Activated naive CD4-positive, alpha-beta T cell treated with anti-CD3 and anti-CD28 coated beads, Interleukin-2, amount 50 U/mL, for 24 hours (primary cell): Measurements from ENCODE around the gene MAML3.

ENCODE experiments used
- H3K27ac Mint-ChIP-seq: one replicate; pipeline ENCODE4 v1.8.0; 2021; ENCODE audit warnings: mild to moderate bottlenecking, mixed read lengths
- H3K27me3 Mint-ChIP-seq: one replicate; pipeline ENCODE4 v1.8.0; 2021; ENCODE audit warnings: mixed read lengths
- H3K36me3 Mint-ChIP-seq: one replicate; pipeline ENCODE4 v1.8.0; 2021; ENCODE audit warnings: mixed read lengths
- H3K4me1 Mint-ChIP-seq: one replicate; pipeline ENCODE4 v1.8.0; 2021; ENCODE audit warnings: mixed read lengths
- H3K4me3 Mint-ChIP-seq: one replicate; pipeline ENCODE4 v1.8.0; 2021; ENCODE audit warnings: mild to moderate bottlenecking, mixed read lengths
- H3K9me3 Mint-ChIP-seq: one replicate; pipeline ENCODE4 v1.8.0; 2021; ENCODE audit warnings: mixed read lengths

Gene MAML3

GRCh38 chr4:139743027-139743426, 411.0 kb downstream of the MAML3 start:
- Mint-ChIP-seq H3K9me3 (no peaks in the 10 kb centered on the region), H3K36me3 (no peaks in the 10 kb centered on the region), H3K4me3 (no peak overlapping the region), H3K27ac (no peak overlapping the region), H3K4me1 (no peaks in the 10 kb centered on the region), H3K27me3 (peaks cover 1% of the 10 kb centered on the region)

- Mint-ChIP-seq H3K36me3 (no peaks in the 10 kb centered on the region), H3K4me3 (no peak overlapping the region), H3K27me3 (peaks cover 18% of the 10 kb centered on the region), H3K4me1 (peaks cover 5% of the 10 kb centered on the region), H3K27ac (no peak overlapping the region), H3K9me3 (no peaks in the 10 kb centered on the region)
Measured at GRCh38 chr4:139740531-139741041, 413.4 kb downstream of the MAML3 start.

DNA sequence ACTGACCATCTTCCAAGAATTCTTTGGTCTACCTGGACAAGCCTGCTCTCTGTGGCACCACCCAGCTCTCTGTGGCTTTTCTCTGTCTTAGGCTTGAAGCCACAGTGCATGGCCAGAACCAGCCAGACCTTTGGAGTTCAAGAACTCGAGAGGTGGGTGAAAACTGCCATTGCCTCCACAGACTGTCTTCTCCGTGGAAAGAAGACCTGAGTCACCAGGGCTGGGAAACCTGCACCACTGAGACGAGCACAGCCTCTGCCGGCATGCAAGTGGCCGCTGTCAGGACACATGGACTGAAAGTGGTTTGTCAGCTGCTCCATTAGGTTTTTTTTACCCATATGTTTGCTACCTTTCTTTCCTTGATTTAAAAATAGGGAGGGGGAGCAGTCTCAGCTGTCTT, 413.9 kb downstream of the MAML3 start:
- Mint-ChIP-seq H3K9me3 (no peaks in the 10 kb centered on the region), H3K4me3 (no peak overlapping the region), H3K4me1 (peaks cover 5% of the 10 kb centered on the region), H3K27me3 (peaks cover 18% of the 10 kb centered on the region), H3K27ac (no peak overlapping the region), H3K36me3 (no peaks in the 10 kb centered on the region)

GRCh38 chr4:139738846-139739613, 415.0 kb downstream of the MAML3 start:
- Mint-ChIP-seq H3K4me3 (no peak overlapping the region), H3K36me3 (no peaks in the 10 kb centered on the region), H3K4me1 (peaks cover 12% of the 10 kb centered on the region), H3K27me3 (peaks cover 22% of the 10 kb centered on the region), H3K27ac (no peak overlapping the region), H3K9me3 (no peaks in the 10 kb centered on the region)

GRCh38 chr4:139736661-139737060, 417.3 kb downstream of the MAML3 start:
- no peaks in the 10 kb centered on the region for H3K9me3 Mint-ChIP-seq
- no peaks in the 10 kb centered on the region for H3K36me3 Mint-ChIP-seq
- H3K27ac Mint-ChIP-seq, result no peak overlapping the region
- peaks cover 12% of the 10 kb centered on the region for H3K4me1 Mint-ChIP-seq
- H3K27me3 Mint-ChIP-seq, result peaks cover 25% of the 10 kb centered on the region
- H3K4me3 Mint-ChIP-seq, result no peak overlapping the region

GRCh38 chr4:139736274-139736660, 417.7 kb downstream of the MAML3 start:
- Mint-ChIP-seq H3K27me3 (peaks cover 25% of the 10 kb centered on the region), H3K27ac (no peak overlapping the region), H3K4me3 (peak overlapping the region; percentile 5), H3K36me3 (no peaks in the 10 kb centered on the region), H3K9me3 (no peaks in the 10 kb centered on the region), H3K4me1 (peaks cover 12% of the 10 kb centered on the region)

- H3K4me1 Mint-ChIP-seq, result peaks cover 12% of the 10 kb centered on the region
- H3K27me3 Mint-ChIP-seq, result peaks cover 25% of the 10 kb centered on the region
- H3K36me3 Mint-ChIP-seq, result no peaks in the 10 kb centered on the region
- H3K27ac Mint-ChIP-seq, result no peak overlapping the region
- H3K9me3 Mint-ChIP-seq, result no peaks in the 10 kb centered on the region
- peak overlapping the region; percentile 83 for H3K4me3 Mint-ChIP-seq
Measured at GRCh38 chr4:139735381-139736273, 418.4 kb downstream of the MAML3 start.

DNA sequence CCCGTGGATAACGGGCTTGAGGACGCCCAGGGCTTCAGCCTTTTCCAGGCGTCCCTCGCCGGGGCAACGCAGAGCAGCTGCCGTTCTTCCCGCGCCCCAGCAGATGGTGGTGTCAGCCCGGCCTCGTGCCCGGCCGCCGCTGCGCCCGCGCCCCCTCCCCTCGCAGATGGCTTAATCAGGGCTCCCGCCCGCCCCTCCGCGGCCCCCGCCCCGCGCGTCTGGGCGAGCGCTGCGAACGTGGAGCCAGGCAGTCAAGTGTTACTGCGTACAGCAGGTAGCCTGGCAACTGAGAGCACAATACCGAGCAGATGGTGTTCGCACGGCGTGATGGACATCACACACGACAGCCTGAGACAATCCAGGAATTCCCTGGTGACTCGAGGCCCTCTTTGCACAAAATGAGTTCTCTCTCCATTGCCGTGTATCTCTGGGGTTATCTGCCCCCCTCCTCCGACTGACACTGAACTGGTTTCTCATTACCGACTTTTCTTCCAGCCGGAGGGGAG, 419.1 kb downstream of the MAML3 start:
- peaks cover 25% of the 10 kb centered on the region for H3K27me3 Mint-ChIP-seq
- H3K36me3 Mint-ChIP-seq, result no peaks in the 10 kb centered on the region
- peaks cover 12% of the 10 kb centered on the region for H3K4me1 Mint-ChIP-seq
- H3K9me3 Mint-ChIP-seq, result no peaks in the 10 kb centered on the region
- no peak overlapping the region for H3K27ac Mint-ChIP-seq
- peak overlapping the region; percentile 83 for H3K4me3 Mint-ChIP-seq

DNA sequence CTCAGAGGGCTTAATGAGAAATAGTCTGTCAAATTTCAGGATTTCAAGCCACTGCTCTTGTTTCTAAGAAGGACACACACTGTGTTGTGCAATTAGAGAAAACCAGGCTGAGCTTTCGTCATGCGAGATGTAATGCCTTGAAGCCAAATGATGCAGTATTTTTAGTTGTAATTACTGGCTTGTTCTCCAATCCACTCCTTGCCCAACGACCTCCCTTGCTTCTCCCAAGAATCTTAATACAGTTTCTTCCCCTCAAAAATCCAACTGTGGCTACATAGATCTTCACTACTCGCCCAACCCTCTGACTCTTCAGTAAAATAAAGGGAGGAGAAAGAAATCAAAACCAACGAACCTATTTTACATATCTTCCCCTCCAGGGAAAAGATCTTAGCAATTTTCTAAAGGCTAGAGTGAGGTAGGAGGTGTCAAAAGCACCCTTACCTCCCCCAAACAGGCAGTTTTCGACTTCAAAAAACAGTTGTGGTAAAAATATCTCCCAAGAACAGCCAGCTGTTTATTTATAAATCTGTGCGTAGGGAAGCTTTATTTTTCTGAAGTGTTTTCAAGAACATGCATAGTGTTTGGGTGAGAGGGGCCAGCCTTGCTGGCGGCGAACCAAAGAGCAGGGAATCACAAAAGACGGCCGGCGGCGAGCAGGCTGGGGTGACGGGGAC, 419.6 kb downstream of the MAML3 start:
- Mint-ChIP-seq H3K4me1 (peaks cover 12% of the 10 kb centered on the region), H3K27ac (no peak overlapping the region)

GRCh38 chr4:139732991-139733570, 420.9 kb downstream of the MAML3 start:
- peaks cover 24% of the 10 kb centered on the region for H3K27me3 Mint-ChIP-seq

More for the DNA sequence above, 419.6 kb downstream of the MAML3 start:
- H3K27me3 Mint-ChIP-seq, result peaks cover 25% of the 10 kb centered on the region
- no peaks in the 10 kb centered on the region for H3K9me3 Mint-ChIP-seq
- no peaks in the 10 kb centered on the region for H3K36me3 Mint-ChIP-seq
- H3K4me3 Mint-ChIP-seq, result peak overlapping the region; percentile 83

GRCh38 chr4:139728840-139729239, 425.1 kb downstream of the MAML3 start:
- no peak overlapping the region for H3K4me3 Mint-ChIP-seq
- H3K27ac Mint-ChIP-seq, result no peak overlapping the region
- H3K27me3 Mint-ChIP-seq, result peaks cover 1% of the 10 kb centered on the region
- no peaks in the 10 kb centered on the region for H3K36me3 Mint-ChIP-seq
- no peaks in the 10 kb centered on the region for H3K4me1 Mint-ChIP-seq
- no peaks in the 10 kb centered on the region for H3K9me3 Mint-ChIP-seq

More at GRCh38 chr4:139732991-139733570, 420.9 kb downstream of the MAML3 start:
- no peaks in the 10 kb centered on the region for H3K36me3 Mint-ChIP-seq
- no peaks in the 10 kb centered on the region for H3K9me3 Mint-ChIP-seq
- H3K4me1 Mint-ChIP-seq, result peaks cover 12% of the 10 kb centered on the region
- H3K4me3 Mint-ChIP-seq, result no peak overlapping the region
- no peak overlapping the region for H3K27ac Mint-ChIP-seq

DNA sequence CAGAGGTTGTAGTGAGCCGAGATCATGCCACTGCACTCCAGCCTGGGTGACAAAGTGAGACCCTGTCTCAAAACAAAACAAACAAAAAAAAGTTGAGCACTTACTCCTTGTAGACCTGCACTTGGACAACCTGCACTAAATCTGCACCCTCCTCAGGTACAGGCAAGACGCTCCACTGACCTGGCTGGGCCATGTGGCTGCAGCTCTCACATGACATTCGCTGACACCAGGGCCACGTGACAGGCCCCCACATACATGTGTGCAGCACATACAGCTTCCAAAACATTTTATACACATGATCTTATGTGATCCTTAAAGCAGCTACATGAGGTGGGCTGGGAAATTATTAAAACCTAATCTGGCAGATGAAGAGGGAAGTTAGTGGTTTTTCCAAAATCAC, 425.8 kb downstream of the MAML3 start:
- no peaks in the 10 kb centered on the region for H3K9me3 Mint-ChIP-seq
- H3K27ac Mint-ChIP-seq, result no peak overlapping the region
- H3K4me3 Mint-ChIP-seq, result no peak overlapping the region
- no peaks in the 10 kb centered on the region for H3K4me1 Mint-ChIP-seq
- H3K27me3 Mint-ChIP-seq, result no peaks in the 10 kb centered on the region
- H3K36me3 Mint-ChIP-seq, result no peaks in the 10 kb centered on the region

DNA sequence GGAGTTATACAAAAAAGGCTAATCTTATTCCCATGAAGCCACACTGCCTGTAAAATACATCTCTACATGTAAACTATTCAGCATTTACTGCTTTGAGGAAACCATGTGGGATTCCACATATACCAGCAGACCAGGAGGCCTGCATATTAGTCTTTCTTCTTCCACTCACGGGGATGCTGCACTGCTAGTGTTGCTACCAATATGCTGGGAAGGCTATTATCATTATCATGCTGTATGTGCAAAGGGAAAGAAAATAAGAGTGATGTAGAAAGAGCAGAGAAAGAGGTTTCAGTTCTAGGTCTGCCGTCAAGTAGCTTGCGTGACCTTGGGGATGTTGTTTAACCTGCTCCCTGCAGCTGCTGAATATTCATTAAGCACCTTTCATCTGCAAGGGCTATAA, 427.4 kb downstream of the MAML3 start:
- Mint-ChIP-seq H3K27ac (no peak overlapping the region), H3K9me3 (no peaks in the 10 kb centered on the region)

DNA sequence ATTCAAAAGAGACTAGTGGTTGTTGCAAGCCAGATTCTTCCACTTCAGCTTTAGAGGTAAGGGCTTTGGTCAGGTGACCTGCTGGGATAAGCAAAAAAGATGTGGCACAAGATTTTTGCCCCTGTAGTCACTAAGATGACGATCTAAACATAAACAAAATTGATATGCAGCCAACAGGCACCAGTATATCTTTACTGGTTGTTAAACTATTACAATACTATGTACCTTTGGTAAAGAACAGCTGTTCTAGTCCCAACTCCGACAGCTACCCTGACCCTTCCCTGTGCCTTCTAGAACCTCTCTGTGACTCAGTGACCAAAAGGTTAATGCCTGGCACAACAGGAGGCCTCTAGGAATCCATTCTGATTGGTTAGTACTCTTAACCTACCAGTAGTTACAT, 428.7 kb downstream of the MAML3 start:
- no peaks in the 10 kb centered on the region for H3K9me3 Mint-ChIP-seq
- H3K27ac Mint-ChIP-seq, result no peak overlapping the region
- H3K36me3 Mint-ChIP-seq, result no peaks in the 10 kb centered on the region
- H3K4me3 Mint-ChIP-seq, result no peak overlapping the region
- no peaks in the 10 kb centered on the region for H3K4me1 Mint-ChIP-seq
- no peaks in the 10 kb centered on the region for H3K27me3 Mint-ChIP-seq

More for the DNA sequence above, 427.4 kb downstream of the MAML3 start:
- Mint-ChIP-seq H3K36me3 (no peaks in the 10 kb centered on the region), H3K27me3 (no peaks in the 10 kb centered on the region), H3K4me1 (no peaks in the 10 kb centered on the region), H3K4me3 (no peak overlapping the region)

DNA sequence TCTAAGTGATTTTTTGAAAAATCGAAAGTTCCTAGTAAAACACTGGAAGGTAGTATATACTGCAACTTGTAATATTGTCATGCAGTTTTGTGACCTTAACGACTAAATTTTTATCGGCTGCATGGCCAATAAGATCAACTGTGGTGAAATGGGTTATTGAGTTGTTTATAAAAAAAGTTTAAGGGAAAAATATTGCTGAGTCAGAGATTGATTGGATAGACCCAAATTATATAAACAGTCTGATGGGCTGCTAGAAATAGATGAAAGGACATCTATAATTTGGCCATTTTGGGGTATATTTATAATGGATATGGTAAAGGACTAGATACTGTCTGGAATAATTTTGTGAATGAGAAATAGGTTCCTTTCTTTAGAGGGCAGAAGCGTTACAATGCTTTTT, 432.2 kb downstream of the MAML3 start:
- Mint-ChIP-seq H3K27ac (no peak overlapping the region), H3K36me3 (peaks cover 3% of the 10 kb centered on the region), H3K27me3 (no peaks in the 10 kb centered on the region), H3K4me1 (no peaks in the 10 kb centered on the region), H3K4me3 (no peak overlapping the region), H3K9me3 (no peaks in the 10 kb centered on the region)
